Stimulated activated CD4-positive, alpha-beta T cell treated with anti-CD3 and anti-CD28 coated beads, Interleukin-2, amount 100 ng/mL, for 4 hours (primary cell): ENCODE data around the gene ANO7.

ENCODE experiments used
- DNase-seq: peaks from one replicate; pipeline ENCODE4 v3.0.0-alpha.2; 2020; ENCODE audit warnings: low read depth

Gene ANO7

DNA sequence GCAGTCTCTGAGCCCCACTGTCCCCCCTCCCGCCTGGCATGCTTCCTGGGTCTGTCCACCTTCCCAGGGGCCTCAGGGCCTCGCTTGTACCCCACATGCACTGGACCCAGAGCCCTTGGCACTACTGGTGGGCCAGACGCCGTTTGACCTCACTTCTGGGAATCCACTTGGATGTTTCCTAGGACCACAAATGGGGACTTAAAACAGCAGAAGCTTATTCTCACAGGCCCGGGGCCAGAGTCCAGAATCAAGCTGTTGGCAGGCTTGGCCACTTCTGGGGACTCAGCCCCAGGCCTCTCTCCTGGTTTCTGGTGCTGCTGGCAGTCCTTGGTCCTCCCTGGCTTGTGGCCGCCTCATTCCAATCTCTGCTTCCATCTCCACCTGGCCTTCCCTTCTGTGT lies 19.6 kb downstream of the ANO7 start:
- no peak for DNase-seq

DNA sequence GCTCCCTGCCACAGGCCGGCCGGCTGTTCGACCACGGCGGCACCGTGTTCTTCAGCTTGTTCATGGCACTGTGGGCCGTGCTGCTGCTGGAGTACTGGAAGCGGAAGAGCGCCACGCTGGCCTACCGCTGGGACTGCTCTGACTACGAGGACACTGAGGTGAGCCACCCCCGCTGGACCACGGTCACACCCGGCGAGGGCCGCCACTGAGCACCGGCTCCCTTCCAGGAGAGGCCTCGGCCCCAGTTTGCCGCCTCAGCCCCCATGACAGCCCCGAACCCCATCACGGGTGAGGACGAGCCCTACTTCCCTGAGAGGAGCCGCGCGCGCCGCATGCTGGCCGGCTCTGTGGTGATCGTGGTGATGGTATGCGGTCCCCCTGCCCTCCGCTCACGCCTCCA lies 20.8 kb downstream of the ANO7 start:
- no peak for DNase-seq

DNA sequence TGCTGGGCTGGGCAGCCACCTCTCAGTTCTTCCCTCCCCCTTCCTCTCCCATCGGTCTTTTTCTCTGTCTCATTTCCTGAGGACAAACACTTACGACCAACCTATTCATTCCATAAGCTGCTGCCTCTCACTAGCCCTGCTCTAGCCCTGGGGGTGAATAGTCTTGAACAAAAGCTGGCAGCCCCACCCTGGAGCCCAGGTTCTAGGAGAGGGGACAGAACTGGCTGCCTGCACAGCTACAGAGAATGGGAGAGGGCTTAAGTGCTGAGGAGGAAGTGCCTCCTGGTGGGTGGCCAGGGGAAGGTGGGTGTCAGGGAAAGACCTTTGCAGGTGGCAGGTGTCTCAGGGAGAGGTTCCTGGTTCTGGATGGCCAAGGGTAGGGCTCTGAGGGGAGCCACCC lies 22.8 kb downstream of the ANO7 start:
- DNase-seq: no peak

DNA sequence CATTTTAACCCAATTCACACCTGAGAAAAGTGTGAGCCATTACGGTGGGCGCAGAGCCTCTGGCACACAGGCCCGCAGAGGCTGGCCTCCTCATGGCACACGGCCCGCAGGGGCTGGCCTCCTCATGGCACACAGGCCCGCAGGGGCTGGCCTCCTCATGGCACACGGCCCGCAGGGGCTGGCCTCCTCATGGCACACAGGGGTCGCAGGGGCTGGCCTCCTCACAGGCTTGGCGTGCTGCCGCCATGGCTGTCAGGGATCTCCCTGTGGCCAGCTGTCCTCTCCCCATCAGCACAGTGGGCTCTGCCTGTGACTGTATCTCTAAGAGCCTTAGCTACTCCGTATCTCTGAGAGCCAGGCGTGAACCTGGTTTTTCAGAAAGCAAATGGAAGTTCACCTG lies 24.6 kb downstream of the ANO7 start:
- no peak for DNase-seq

DNA sequence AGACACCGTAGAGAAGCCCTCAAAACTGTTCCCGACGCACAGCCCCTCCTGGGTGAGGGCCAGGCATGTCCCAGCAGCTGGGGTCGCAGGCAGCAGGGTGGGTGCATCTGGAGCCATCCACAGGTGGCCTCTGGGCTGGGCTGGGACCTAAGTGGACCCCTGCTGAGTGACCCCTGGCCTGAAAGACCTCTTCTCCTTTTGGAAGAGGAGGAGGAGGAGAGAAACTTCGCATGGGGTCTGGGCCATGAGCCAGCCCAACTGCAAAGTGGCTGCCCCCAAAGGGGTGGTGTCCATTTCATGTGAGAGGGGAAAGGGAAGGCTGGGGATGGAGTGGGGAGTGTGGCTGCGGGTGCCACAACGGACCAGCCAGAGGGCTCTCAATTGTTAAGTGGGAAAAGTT lies 25.1 kb downstream of the ANO7 start:
- DNase-seq: no peak

DNA sequence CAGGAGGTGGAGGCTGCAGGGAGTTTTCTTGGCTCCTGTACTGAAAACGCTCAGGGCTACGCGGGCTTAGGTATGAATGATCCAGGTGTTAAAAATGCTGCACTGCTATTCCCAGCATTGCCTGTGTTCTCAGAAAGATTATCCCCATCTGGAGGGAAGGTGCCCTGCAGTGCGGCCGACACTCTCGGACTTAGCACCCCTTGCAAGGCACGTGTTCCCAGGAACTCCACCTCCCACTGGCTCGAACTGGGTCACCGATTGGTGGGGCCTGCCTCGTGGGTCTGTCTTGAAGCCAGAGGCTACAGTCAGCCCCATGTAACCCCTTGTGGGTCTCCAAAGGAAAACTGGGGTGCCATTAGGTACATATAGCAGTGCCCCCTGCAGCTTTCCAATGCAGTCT lies 25.7 kb downstream of the ANO7 start:
- DNase-seq: no peak

DNA sequence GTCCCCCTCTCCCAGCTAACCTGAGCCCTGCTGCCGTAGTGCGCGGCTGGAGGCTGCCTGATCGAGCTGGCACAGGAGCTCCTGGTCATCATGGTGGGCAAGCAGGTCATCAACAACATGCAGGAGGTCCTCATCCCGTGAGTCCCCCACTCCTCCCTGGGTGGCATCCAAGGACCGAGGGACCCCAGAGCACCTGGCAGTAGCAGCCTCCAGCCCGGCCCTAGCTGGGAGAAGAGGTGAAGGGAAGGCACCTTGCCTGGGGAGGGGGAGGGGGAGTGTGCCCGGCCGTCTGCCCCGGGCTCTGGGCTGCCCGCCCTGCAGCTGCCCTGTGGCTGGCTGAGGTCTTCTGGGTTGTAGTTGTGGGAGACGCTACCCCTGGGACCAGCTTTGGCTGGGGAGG lies 26.3 kb downstream of the ANO7 start:
- DNase-seq: no peak

DNA sequence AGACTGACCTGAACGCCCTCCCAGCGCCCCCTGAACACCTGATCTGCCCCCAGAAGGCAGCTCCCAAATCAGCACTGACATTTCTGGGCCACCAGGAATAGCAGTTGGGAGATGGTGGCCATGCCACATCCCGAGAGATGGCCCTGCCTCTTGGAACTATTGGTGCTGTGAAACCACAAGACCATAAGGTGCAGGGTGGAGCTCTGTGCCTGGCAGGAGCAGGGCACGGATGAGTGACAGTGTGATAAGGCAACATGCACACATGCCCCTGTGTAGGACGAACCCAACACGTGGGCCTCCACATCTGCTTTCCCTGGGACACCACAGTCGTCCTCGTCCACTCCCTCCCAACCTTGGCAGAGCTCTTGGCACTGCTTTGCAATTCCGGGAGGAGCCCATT lies 26.9 kb downstream of the ANO7 start:
- no peak for DNase-seq

DNA sequence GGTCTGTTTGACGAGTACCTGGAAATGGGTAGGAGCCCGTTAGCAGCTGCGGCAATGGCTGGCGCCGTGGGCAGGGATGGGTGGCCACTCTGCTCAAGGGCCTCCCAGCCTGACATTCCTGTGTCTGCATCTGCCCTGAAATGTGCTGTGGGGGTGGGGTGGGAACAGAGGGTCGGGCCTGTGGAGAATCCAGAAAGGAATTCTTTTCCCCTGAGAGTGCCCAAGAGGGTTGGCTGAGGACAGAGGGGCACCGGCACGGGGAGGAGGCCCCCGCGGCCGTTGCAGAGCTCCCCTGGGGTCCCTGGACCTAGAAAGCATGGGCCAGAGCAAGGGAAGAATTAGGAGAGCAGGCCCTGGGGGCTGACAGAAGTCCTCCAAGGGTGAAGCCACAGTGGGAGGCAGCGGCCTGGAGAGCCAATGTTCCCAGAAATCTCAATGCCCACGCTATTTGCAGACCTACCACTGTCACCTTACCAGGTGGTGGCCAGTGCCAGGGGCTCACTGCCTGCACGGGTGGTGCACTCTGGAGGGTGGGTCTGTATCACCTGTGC lies 27.8 kb downstream of the ANO7 start:
- no peak for DNase-seq

DNA sequence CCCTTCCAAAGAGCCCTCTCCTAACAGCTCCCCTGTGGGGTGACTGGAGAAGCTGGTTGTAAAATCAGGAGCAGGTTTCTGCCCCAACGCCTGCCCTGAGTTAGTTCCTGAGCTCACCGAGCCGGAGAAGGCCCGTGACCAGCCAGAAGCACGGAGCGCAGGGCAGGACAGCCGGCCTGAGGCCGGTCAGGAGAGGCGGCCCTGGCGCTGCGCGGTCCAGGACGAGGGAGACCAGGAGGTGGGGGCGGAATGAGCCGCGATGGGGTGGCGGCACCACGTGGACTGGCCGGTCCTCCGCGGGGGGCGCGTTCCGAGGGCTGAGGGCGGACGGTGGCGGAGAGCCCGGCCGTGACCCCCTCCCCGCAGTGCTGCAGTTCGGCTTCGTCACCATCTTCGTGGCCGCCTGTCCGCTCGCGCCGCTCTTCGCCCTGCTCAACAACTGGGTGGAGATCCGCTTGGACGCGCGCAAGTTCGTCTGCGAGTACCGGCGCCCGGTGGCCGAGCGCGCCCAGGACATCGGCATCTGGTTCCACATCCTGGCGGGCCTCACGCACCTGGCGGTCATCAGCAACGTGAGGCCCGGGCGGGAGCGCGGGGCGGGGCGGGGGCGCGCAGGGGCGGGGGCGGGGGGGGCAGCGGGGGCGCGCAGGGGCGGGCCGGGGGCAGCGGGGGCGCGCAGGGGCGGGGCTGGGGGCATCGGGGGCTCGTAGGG lies 29.0 kb downstream of the ANO7 start:
- DNase-seq: no peak

DNA sequence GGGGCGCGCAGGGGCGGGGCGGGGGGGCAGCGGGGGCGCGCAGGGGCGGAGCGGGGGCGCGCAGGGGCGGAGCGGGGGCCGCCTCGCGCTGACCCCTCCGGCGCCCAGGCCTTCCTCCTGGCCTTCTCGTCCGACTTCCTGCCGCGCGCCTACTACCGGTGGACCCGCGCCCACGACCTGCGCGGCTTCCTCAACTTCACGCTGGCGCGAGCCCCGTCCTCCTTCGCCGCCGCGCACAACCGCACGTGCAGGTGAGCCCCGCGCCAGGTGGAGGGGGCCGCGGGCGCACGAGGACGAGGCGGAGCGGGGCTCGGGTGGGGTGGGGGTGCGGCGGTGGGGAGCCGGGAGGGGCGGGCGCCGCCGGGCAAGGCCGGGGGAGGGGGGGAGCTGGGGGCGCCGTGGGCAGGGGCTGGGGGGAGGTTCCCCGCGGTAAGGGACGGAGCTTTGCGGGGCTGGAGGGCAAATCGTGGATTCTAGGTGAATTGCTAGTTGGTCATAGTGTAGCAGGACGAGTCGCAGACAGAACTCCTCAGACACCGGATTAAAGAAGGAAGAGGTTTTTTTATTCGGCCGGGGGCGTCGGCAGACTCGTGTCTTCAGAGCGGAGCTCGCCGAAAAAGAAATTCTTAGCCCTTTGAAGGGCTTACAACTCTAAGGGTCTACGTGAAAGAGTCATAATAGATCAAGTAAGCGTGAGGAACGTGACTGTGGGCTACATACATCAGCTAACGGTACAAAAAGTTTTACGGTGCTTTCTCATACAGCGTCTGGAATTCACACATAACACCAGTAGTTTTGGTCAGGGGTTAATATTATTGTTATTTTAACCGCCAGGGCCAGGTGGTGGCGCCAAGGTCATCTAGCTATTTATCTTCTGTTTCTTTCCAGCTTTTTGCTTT lies 29.9 kb downstream of the ANO7 start:
- DNase-seq: no peak

DNA sequence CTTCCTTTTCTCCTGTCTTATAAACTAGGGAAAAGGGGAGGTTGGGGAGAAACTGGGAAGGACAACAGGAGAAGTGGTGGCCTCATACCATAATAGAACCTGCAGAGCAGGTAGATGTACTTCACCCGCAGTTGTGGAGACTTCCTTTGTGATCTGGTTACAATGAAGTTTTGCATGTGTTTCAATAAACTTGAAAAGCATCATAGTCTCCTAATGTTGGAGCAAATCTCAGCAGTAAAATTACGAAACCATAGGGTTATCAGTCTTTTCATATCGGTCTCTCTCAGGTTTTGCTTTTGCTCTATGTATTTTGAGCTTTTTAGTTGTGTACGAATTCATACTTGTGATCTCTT lies 30.5 kb downstream of the ANO7 start:
- no peak for DNase-seq

DNA sequence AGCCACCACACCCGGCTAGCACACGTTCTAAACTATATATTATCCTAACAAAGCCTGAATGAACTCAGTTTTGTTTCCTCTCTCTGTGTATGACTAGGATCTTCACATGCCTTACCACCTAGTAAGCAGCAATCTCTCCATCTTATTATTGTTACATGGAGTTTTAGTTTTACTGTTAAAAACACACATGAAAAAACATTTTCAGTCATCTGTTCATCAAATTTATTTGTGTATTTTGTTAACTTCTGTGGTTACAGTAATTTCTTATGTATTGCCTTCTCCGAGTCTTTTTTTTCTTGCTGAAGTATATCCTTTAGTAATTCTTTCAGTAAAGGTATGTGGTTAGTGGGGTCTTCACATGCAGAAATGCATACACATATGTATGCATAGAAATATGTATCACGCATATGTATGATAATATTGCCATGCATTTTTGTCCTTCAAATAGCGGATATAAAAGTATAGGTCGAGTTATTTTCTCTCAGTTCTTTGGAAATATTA lies 31.4 kb downstream of the ANO7 start:
- no peak for DNase-seq

DNA sequence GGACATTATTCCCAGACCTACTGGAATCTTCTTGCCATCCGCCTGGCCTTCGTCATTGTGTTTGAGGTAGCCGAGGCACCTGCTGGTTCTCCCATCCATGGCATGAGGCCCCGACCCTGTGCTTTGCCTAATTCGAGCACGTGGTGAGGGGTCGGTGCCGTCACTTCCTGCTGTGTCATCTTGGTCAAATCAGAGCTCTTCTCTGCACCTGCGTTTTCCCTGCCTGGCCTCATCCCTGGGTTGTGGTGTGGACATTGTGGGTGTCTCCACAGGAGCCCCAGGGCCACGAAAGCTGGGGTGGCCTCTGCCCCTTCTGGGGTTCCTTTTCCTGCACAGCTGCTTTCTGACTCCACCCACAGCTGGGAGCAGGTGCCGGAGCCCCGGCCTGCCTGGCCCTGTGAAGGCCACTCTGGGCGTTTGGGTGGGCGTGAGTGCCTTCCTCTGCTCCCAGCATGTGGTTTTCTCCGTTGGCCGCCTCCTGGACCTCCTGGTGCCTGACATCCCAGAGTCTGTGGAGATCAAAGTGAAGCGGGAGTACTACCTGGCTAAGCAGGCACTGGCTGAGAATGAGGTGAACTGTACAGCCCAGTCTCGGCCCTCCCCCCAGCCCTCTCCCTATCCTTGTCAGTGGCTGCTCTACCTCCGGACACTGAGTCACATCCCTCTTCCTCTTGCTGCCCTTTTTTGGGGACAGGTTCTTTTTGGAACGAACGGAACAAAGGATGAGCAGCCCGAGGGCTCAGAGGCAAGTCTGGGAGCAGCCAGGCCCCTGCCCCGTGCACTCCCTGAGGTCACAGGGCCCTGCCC lies 34.9 kb downstream of the ANO7 start:
- DNase-seq: no peak

DNA sequence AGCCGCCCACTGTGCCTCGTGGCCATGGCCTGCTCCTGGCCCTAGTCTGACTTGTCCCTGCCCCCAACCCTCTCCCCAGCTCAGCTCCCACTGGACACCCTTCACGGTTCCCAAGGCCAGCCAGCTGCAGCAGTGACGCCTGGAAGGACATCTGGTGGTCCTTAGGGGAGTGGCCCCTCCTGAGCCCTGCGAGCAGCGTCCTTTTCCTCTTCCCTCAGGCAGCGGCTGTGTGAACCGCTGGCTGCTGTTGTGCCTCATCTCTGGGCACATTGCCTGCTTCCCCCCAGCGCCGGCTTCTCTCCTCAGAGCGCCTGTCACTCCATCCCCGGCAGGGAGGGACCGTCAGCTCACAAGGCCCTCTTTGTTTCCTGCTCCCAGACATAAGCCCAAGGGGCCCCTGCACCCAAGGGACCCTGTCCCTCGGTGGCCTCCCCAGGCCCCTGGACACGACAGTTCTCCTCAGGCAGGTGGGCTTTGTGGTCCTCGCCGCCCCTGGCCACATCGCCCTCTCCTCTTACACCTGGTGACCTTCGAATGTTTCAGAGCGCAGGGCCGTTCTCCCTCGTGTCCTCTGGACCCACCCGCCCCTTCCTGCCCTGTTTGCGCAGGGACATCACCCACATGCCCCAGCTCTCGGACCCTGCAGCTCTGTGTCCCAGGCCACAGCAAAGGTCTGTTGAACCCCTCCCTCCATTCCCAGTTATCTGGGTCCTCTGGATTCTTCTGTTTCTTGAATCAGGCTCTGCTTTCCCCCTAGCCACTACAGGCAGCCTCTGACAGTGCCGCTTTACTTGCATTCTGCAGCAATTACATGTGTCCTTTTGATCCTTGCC lies 35.8 kb downstream of the ANO7 start:
- DNase-seq: no peak

DNA sequence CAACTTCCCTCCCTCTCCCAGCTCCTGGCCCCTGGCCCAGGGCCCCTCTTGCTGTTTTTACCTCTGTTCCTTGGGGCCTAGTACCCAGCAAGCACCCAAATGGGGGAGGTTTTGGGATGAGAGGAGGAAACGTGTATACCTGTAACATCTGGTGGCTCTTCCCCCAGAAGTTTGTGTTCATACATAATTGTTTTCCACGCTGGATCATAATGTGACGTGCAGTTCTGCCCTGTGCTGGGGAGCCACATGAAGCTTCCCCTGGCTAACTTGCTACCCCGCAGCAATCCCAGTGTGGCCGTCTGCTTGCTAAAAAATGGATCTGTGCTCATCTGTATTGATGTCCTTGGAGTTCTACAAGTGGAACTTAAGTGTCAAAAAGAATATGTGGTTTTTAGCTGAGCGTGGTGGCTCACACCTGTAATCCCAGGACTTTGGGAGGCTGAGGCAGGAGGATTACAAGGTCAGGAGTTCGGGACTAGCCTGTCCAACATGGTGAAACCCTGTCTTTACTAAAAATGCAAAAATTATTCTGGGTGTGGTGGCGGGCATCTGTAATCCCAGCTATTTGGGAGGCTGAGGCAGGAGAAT lies 36.5 kb downstream of the ANO7 start:
- DNase-seq: no peak

DNA sequence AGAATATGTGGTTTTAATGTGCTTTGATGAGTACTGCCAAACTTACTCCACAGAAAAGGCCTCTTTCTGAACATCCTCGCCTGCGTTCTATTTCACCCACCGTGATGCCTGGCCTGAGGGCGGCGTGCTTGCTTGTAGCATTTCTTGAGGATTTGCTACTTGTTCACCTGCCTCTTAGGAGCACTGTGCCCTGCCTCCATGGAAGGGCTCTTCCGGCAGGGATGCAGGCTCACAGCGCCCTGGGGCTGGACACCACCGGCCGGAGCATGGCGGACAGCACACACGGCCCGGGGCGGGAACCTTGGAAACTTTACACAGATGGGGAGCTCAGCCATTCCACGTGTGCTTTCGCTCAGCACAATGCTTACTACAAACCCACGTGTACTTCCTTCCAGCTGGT lies 37.1 kb downstream of the ANO7 start:
- DNase-seq: no peak

DNA sequence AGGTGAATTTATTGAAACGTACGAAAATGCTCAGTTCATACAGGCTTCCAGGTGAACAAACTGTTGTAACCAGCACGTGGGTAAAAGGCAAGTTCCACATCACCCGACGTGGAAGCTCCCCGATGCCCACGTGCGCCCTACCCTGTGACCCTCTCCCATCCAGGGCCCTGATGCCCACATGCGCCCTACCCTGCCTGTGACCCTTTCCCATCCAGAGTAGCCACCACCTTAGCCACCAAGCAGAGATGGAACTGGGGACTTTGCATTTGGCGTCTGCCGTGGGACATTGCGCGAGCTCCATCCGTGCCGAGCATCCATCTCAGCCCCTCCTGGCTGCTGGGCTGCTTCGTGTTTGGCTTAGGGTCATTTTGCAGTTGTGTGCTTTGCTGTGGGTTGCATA lies 37.5 kb downstream of the ANO7 start:
- no peak for DNase-seq

DNA sequence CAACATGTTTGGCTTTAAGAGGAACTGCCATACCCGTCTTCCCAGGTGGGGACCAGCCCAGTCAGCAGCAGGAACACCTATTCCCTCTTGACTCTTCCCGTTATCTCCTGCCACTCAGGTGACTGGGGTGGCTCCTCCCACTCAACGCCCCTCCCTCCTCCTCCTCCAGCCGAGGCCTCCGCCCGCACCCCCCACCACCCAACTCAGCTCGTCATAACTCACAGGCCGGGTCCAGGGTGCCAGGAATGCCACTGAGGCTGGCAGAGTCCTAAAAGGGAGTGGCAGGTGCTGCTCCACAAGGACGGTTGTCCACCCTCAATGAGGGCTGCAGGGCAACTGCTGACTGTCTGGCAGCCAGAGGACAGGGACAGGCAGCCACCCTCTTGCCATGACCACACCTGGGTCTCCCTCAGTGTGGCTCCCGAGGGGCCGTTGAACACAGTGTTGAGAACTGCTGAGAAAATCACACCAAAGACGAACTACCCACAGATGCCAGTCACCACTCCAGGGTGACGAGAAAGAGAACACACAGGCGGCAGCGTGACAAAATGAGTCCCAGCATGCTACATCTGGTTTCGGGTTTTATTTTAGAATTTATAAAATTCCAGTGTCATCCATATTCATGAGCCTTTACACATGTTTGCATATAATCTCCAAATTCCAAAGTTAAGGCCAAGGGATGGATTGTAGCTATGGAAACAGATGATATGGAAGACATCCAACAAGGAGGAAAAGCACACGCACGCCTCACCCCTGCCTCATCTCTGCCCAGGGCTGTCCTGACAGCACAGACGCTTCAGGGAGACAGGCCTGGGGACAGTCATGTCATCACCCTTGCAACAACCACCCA lies 38.5 kb downstream of the ANO7 start:
- no peak for DNase-seq

DNA sequence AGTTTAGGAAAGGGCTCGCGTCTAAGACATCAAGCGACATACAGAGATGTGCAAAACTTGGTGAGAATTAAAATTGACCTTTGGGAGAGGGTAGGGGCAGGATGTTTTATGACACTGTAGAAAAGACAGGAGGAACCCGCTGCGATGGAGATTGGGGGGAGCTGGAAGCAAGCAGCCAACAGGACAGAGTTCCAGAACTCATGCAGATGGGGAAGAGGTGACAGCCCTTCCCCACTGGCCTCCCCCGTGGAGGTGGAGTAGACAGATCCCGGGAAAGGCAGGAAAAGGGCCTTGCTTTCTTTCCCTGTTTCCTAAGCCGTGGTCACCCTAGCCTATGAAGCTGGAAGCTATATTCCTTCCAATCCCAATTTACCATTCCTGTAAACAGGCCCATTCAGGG lies 39.1 kb downstream of the ANO7 start:
- no peak for DNase-seq
